HepG2 (cell line): Measurements from ENCODE around the gene SUSD6. TPM values are rescaled to one million over a fixed set of nuclear protein-coding genes. Genes with fewer than 3 reads are reported as not detected.
A peak's percentile ranks its signal among the peaks of the same experiment; 100 is the strongest.

Experiments used
- BRF2 ChIP-seq: sonication (generic); formaldehyde crosslinking; IDR thresholded peaks from 2 replicates; pipeline ENCODE4 v1.8.1; 2022; ENCODE audit warnings: mild to moderate bottlenecking, missing genetic modification reagents
- EP300 ChIP-seq, 3 experiments: sonication (generic) in 1 of 3; formaldehyde crosslinking in 1 of 3; IDR thresholded peaks; 2 replicates each; pipeline versions ENCODE4 v1.5.1 to v1.6.1; 2011 to 2020; ENCODE audit warnings: low read depth in 2 of 3, low read length in 2 of 3, borderline replicate concordance in 1 of 3, improper control_type of control experiment in 1 of 3, mild to moderate bottlenecking in 1 of 3, missing genetic modification reagents in 1 of 3, moderate library complexity in 1 of 3
- FOXP4 ChIP-seq: sonication (generic); formaldehyde crosslinking; IDR thresholded peaks from 2 replicates; pipeline ENCODE4 v1.4.0; 2020; ENCODE audit warnings: missing genetic modification reagents
- GTF3A ChIP-seq: sonication (generic); formaldehyde crosslinking; conservative IDR thresholded peaks from 2 replicates; pipeline ENCODE4 v1.4.0; 2020; ENCODE audit warnings: mild to moderate bottlenecking, missing genetic modification reagents
- HDAC2 ChIP-seq: sonication (generic); formaldehyde crosslinking; IDR thresholded peaks from 2 replicates; pipeline ENCODE4 v1.4.0; 2020; ENCODE audit warnings: missing genetic modification reagents
- JUNB ChIP-seq: sonication (generic); formaldehyde crosslinking; IDR thresholded peaks from 2 replicates; pipeline ENCODE4 v1.8.0; 2022; ENCODE audit warnings: missing genetic modification reagents, mild to moderate bottlenecking, borderline replicate concordance
- KDM1A ChIP-seq: IDR thresholded peaks from 2 replicates; pipeline ENCODE4 v1.6.1; 2016; ENCODE audit warnings: missing compliant biosample characterization
- NCOA2 ChIP-seq: sonication (generic); formaldehyde crosslinking; IDR thresholded peaks from 2 replicates; pipeline ENCODE4 v1.8.0; 2022; ENCODE audit warnings: inconsistent platforms
- NFE2L2 ChIP-seq: fragments of 150-350 bp; IDR thresholded peaks from 2 replicates; pipeline ENCODE4 v1.6.1; 2014; ENCODE audit warnings: low read length
- NFYC ChIP-seq: IDR thresholded peaks from 2 replicates; pipeline ENCODE4 v1.6.1; 2016; ENCODE audit warnings: missing genetic modification reagents, missing compliant biosample characterization
- SALL2 ChIP-seq: sonication (generic); formaldehyde crosslinking; IDR thresholded peaks from 2 replicates; pipeline ENCODE4 v1.8.1; 2023; ENCODE audit warnings: mild to moderate bottlenecking, missing genetic modification reagents, inconsistent platforms
- SOX5 ChIP-seq: IDR thresholded peaks from 2 replicates; pipeline ENCODE4 v1.6.1; 2016; ENCODE audit warnings: borderline replicate concordance
- ZBTB43 ChIP-seq: sonication (generic); formaldehyde crosslinking; conservative IDR thresholded peaks from 2 replicates; pipeline ENCODE4 v1.4.0; 2020; ENCODE audit warnings: missing genetic modification reagents
- ZNF121 ChIP-seq: sonication (generic); formaldehyde crosslinking; IDR thresholded peaks from 2 replicates; pipeline ENCODE4 v1.5.0; 2020; ENCODE audit warnings: mild to moderate bottlenecking, missing genetic modification reagents
- ZNF318 ChIP-seq: sonication (generic); formaldehyde crosslinking; IDR thresholded peaks from 2 replicates; pipeline ENCODE4 v1.4.0; 2020; ENCODE audit warnings: mild to moderate bottlenecking, missing genetic modification reagents
- ZNF354B ChIP-seq: sonication (generic); formaldehyde crosslinking; IDR thresholded peaks from 2 replicates; pipeline ENCODE4 v1.8.0; 2022; ENCODE audit warnings: mild to moderate bottlenecking, missing genetic modification reagents
- ZNF570 ChIP-seq: sonication (generic); formaldehyde crosslinking; IDR thresholded peaks from 2 replicates; pipeline ENCODE4 v1.4.0; 2020; ENCODE audit warnings: mild to moderate bottlenecking, missing genetic modification reagents, borderline replicate concordance
- ZSCAN25 ChIP-seq: sonication (generic); formaldehyde crosslinking; IDR thresholded peaks from 2 replicates; pipeline ENCODE4 v1.8.0; 2022; ENCODE audit warnings: mild to moderate bottlenecking, missing genetic modification reagents
- polyA plus RNA-seq, 8 experiments: library from polyadenylated mRNA; depleted of rRNA in 3 of 8; stranded (reverse) in 7 of 8; unstranded in 1 of 8; fragments of >200 nt; fragmentation: Illumina TruSeq in 4 of 8; extraction: Trizol in 4 of 8; gene quantifications; 2 replicates each; pipeline versions ENCODE4 v1.2.1 to v1.2.3, GENCODE V29; 2011 to 2016; ENCODE audit warnings: low read depth in 4 of 8, missing spikeins in 1 of 8, mixed read lengths in 1 of 8; ENCODE audit not compliant: insufficient read depth in 1 of 8
- total RNA-seq, 5 experiments: library from RNA; depleted of rRNA; stranded (reverse); fragments of >200 nt; fragmentation: Illumina TruSeq; extraction: Trizol; gene quantifications; 2 replicates each; pipeline ENCODE4 v1.2.3, GENCODE V29; 2016; ENCODE audit warnings: low read depth in 1 of 5

Gene SUSD6
- total and polyA plus RNA-seq, 2 of the 13 experiments (the other 11 are each of a cell fraction or from before 2014, with no cell fraction given), result 7.2 to 7.4 TPM

GRCh38 chr14:69637503-69638031 is 26.2 kb downstream of the SUSD6 start (continued):
- TF ChIP-seq ZNF354B (CRISPR knock-in tag) (no peak), GTF3A (no peak), JUNB (CRISPR knock-in tag) (no peak), SALL2 (no peak), NFE2L2 (no peak), HDAC2 (CRISPR knock-in tag) (peak; percentile 81), KDM1A (CRISPR knock-in tag) (no peak), EP300 (IDR thresholded peaks at IDR 0.05; ENCODE audit: low read depth in 2 of 2, low read length in 2 of 2) (peak in 1 of 2 experiments; percentile 21; a peak in 1 of 4 replicates), EP300 (CRISPR knock-in tag; IDR thresholded peaks at IDR 0.05; ENCODE audit: borderline replicate concordance) (no peak), ZBTB43 (CRISPR knock-in tag) (no peak), BRF2 (CRISPR knock-in tag) (no peak), ZNF570 (CRISPR knock-in tag) (no peak), FOXP4 (peak; percentile 56; the same call in 1 of the 2 replicates), ZSCAN25 (peak; percentile 88), ZNF121 (CRISPR knock-in tag) (no peak), ZNF318 (no peak), NCOA2 (CRISPR knock-in tag) (peak; percentile 40; the same call in 1 of the 2 replicates), NFYC (no peak), SOX5 (CRISPR knock-in tag) (peak; percentile 76)
